Fibroblast of gingiva (primary cell): ENCODE data around the gene NEU1.
"Not testable (repeated sequence)": the region's sequence is repeated elsewhere in the genome, so short reads cannot be mapped to it uniquely, and the experiment has no call there.

Experiments
- DNase-seq: peaks from one replicate; pipeline ENCODE4 v3.0.0-alpha.2; 2011; ENCODE audit warnings: low read depth

NEU1 gene

GRCh38 chr6:31817929-31818511, 44.6 kb downstream of the NEU1 start:
- DNase-seq = not testable (repeated sequence)

GRCh38 chr6:31817133-31817928, 45.3 kb downstream of the NEU1 start:
- not testable (repeated sequence) for DNase-seq

GRCh38 chr6:31815025-31815838, 47.4 kb downstream of the NEU1 start, which contains the start of the genes HSPA1A and HSPA1L:
Gene HSPA1A, plus strand, starts transcription at chr6:31815543. Its CDS starts 214 bp downstream, at chr6:31815757.
Gene HSPA1L, minus strand, starts transcription at chr6:31815283. Its CDS starts 3,311 bp downstream, at chr6:31811972.
- peak; percentile 97 for DNase-seq

DNA sequence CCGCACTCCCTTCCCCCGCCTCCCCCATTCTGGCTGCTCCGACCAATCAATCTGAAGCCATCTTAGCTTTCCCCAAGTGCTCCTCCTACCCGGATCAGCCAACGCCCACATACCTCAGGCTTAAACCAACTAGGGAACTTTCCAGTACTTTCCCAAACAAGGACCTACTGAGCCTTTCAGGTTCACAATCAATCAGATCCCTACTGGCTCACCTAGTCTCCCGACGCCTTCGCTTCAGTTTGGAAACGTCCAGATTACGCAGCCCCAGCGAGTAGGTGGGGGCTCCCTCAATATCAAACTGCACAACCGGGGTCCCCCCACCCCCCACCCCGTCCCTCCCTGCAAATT, 48.0 kb downstream of the NEU1 start:
- peak; percentile 98 for DNase-seq

GRCh38 chr6:31813465-31813849, 49.2 kb downstream of the NEU1 start:
- no peak for DNase-seq

GRCh38 chr6:31811645-31812044, 51.0 kb downstream of the NEU1 start:
- DNase-seq = no peak

DNA sequence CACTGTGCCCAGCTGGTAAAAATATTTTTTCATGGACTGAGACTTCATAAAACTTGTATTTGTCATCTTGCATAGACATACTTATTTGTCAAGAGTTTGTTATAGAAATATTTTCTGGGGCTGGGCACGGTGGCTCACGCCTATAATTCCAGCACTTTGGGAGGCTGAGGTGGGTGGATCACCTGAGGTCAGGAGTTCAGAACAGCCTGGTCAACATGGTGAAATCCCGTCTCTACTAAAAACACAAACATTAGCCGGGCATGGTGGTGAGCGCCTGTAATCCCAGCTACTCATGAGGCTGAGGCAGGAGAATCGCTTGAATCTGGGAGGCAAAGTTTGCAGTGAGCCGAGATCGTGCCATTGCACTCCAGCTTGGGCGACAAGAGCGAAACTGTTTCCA, 54.0 kb downstream of the NEU1 start:
- not testable (repeated sequence) for DNase-seq
